PC-3 (cell line): ENCODE results near the gene ZNF595.

Experiments
- CTCF ChIP-seq: fragments of 300-600 bp; sonication (generic); conservative IDR thresholded peaks from 2 replicates; pipeline ENCODE4 v1.5.1; 2017; ENCODE audit warnings: antibody characterized with exemption, low read depth, mild to moderate bottlenecking, low read length
- EZH2 ChIP-seq: fragments of 300-600 bp; sonication (generic); IDR thresholded peaks from one replicate; pipeline ENCODE4 v1.6.1; 2017; ENCODE audit warnings: antibody characterized with exemption, mild to moderate bottlenecking, low read length; ENCODE audit not compliant: unreplicated experiment
- EZH2phosphoT487 ChIP-seq: fragments of 300-600 bp; sonication (generic); IDR thresholded peaks from 2 replicates; pipeline ENCODE4 v1.6.1; 2018; ENCODE audit warnings: mild to moderate bottlenecking, antibody characterized with exemption, low read length, borderline replicate concordance

DNA sequence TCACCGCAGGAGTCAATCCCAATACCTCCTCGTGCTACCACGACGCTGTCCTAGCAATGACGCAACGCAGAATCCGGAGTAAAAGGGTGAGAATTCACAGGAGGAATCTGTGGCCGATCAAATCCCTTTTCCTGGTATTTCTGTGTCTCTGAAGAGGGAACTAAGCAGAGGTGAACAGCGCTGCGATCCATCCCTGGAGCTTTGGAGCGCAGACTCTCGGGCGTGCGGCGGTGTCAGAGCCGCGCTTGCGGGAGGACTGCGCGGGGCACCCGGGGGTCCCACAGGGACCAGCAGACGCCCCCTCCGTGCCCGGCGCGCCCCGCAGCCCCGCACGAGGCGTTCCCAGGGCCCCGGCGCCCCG, 53.9 kb downstream of the ZNF595 start:
- TF ChIP-seq CTCF (no peak), EZH2 (no peak), EZH2phosphoT487 (no peak)
